Activated CD4-positive, alpha-beta T cell treated with anti-CD3 and anti-CD28 coated beads, Interleukin-2, amount 50 U/mL, for 4 hours (primary cell): ENCODE data around the gene TMEM114.
A peak's percentile ranks its signal among the peaks of the same experiment; 100 is the strongest.
"Not testable (repeated sequence)": the region's sequence is repeated elsewhere in the genome, so short reads cannot be mapped to it uniquely, and the experiment has no call there.

Experiments
- DNase-seq, 2 experiments: peaks; one replicate each; pipeline ENCODE4 v3.0.0-alpha.2; 2020

TMEM114 gene

DNA sequence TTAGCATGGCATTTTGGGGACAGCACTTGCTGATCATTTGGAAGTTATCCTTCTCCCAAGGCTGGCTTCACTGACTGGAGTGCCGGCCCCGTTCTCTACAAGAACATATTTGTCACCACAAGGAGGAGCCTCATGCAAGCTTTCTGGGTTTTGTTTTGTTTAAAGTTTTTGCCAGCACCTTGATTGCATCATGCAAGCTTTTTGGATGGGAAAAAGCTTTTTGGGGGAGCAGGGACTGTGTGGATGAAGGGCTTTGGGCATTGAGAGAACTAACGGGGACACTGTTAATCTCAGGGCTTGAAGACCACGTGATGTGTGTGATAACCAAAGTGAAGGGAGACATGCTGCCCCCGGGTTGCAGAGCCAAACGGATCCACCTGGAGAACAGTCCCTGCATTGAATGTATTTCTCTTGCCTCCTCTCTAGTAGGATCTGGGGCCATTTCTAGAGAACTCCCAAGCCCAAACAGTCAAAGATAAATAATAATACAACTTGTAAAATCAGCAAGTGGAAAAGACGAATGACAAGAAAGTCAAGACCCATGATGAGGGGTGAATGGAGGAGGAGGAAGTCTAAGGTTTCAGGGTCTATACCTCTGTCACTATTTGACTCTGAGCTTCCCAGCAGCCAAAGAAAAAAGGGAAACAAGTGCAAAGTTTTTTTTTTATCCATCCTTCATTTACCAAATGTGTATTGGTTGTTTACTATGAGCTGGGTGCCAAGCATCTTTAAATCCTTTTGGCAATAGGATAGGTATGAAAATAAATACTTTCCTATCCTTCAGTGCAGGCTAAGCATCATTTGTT lies 17.2 kb downstream of the TMEM114 start:
- DNase-seq, result no peak

DNA sequence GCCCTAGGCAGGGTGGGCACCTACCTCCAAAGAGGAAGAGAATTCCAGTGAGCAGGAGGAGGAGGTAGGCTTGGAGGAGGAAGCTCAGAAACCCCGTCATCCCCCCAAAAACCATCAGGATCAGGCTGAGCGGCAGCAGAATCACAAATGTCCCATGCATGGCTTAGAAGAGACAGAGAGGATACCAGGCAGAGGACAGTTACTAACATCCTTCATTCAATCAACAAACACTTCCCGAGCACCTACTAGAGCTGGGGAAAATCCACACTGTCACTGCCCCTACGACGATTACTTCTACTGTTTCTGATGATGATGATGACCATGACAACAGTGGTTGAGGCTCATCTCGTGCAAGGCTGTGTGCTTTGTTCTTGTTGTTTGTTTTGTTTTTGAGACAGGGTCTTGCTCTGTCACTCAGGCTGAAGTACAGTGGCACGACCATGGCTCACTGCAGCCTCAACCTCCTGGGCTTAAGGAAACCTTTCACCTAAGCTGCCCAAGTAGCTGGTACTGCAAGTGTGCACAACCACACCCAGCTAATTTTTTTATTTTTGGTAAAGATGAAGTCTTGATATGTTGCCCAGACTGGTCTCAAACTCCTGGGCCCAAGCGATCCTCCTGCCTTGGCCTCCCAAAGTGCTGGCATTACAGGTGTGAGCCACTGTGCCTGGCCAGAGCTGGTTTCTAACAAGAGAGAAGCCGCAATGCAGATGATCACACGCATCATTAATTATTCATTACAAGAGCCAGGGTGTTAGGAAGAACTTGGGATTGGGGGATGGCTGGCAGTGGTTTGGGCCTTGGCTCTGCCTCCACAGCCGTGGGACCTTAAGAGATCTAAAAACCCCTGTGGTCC lies 18.0 kb downstream of the TMEM114 start:
- DNase-seq, result no peak

DNA sequence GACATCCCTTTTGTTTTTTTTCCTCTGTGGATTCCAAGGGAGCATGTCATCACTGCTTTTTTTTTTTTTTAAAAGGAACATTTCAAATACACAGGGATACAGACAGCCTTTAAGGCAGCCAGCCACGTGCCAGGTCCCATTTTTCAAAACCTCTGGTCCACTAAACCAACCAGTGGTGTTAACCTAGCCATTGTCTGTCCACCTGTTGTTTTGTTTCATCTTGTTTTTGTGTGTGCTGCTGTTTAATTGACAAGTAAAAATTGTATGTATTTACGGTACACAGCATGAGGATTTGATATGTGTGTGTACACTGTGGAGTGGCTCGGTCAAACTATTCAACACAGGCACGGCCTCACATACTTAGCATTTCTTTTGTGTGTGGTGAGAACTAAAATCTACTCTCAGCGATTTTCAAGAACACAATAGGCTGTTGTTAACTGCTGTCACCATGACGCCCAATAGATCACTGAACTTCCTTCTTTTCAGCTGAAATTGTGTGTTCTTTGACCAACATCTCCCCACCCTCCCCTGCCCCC lies 19.2 kb downstream of the TMEM114 start:
- no peak for DNase-seq

DNA sequence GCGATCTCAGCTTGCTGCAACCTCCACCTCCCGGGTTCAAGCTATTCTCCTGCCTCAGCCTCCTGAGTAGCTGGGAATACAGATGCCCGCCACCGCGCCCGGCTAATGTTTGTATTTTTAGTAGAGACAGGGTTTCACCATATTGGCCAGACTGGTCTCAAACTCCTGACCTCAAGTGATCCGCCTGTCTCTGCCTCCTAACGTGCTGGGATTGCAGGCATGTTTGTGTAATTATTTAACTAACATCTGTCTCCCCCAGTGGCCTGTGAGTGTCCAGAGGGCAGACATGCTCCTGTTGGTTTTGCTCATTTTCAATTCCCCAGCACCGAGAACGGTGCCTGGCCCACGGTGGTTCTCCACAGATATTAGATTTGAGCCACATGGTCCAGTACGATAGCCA lies 19.9 kb downstream of the TMEM114 start:
- DNase-seq, result not testable (repeated sequence)

DNA sequence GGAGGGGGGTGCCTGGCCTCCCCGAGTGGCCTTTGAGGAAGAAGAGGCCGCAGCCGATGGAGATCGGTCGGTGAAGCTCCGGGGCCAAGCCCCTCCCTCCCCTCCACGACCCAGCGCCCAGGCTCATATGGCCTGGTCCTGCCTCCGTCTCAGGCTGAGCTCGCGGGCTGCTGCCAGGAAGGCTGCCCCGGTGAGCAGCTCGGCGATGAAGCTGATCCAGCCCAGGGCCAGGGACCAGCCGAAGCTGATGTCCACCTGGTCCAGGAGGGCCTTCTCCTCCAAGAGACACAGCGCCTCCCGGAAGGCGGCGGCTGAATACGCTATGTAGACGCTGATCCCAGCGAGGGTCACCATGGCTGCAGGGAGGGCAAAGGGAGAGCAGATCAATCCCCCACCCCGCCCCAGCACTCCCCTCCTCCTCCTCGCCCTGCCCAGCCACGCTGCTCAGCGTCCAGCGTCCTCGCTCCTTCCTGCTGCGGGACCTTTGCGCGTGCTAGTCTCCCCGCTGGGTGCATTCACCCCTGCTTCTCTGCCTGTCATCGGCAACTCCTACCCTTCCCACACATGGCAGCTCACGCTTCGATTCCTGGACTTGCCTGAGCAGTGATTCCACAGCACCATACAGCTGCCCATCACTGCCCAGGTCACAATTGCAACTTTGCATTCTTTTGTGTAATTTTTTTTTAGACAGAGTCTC lies 20.5 kb downstream of the TMEM114 start:
- no peak for DNase-seq

DNA sequence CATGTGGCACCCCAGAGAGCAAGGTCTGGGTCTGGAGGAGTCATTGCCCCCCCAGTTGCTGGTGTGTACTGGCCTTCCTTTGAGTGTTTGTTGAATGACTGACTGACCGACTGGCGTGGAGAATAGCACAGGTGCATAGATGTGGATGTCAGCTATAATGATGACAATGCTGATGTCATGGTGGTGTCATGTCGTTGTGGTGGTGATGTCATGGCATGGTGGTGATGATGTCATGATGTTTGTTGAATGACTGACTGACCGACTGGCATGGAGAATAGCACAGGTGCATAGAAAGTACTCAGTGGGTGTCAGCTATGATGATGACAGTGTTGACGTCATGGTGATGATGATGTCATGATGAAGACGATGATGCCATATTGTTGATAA lies 22.1 kb downstream of the TMEM114 start:
- DNase-seq, result no peak

DNA sequence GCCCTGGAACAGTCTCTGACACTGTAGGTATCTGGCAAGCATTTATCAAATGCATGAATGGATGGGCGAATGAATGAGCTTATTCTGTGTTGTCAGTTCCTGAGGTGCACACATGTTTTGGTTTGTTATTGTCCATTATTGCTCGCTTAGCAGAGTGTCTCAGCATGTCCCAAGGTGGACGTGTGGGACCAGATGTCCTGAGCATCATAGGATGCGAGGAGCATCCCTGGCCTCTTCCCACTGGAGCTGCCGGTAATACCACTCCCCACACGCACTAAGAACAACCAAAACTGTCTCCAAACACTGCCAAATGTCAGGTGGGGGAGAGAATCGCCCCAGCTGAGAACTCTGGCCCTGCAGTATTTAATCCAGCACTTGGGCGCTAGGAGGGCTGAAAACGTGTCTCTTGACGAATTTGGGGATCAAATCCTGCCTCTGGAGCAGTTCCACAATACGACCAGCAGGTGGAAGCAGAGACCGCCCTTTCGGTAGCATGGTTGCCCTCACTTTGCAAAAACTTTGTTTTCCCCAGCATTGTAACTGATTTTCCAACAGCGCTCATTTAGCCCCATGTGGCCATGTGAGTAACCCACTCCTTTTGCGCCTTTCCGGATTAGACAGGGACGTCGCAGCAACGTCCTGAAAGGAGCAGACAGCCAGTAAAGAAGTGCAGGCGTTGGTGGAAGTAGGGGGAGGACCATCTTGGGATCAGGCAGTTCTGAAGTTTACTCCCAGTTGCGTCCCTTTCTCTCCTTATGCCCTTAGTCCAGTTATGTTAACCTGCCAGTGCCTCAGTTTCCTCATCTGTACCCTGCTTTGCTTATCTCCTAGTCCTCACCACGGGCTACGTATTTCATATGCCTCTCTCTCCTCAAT lies 22.7 kb downstream of the TMEM114 start:
- peak; percentile 64 to 69 for DNase-seq

DNA sequence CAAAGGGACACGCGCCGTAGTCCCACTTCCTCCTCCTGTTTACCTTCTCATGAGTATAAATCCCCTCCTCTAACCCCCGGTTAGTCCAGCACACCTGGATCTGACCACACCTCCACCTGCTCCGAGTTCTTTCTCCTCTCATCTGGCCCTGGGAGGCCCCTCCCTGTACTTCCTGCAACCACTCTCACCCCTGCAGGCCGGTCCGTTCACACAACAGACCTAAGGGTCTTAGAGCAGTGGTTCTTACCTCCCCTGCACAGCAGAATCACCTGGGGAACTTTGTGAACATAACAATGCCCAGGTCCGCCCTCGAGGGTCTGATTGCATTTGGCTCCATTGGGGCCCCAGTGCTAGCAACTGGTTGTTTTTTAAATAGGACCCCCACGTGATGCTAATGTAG lies 24.8 kb downstream of the TMEM114 start:
- DNase-seq, result no peak

DNA sequence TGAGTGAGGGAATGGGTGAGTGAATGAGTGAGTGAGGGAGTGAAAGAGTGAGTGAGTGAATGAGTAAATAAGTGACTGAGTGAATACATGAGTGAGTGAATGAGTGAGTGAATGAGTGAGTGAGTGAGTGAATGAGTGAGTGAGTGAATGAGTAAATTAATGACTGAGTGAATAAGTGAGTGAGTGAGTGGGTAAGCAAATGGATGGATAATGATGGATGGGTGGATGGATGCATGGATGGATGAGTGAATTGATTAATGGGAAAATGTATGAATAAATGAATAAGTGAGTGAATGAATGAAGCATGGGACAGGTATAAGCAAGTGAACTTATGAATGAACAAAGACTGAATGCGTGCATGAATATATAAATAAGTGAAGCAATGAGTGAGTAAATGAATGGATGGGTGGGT lies 25.4 kb downstream of the TMEM114 start:
- no peak for DNase-seq

DNA sequence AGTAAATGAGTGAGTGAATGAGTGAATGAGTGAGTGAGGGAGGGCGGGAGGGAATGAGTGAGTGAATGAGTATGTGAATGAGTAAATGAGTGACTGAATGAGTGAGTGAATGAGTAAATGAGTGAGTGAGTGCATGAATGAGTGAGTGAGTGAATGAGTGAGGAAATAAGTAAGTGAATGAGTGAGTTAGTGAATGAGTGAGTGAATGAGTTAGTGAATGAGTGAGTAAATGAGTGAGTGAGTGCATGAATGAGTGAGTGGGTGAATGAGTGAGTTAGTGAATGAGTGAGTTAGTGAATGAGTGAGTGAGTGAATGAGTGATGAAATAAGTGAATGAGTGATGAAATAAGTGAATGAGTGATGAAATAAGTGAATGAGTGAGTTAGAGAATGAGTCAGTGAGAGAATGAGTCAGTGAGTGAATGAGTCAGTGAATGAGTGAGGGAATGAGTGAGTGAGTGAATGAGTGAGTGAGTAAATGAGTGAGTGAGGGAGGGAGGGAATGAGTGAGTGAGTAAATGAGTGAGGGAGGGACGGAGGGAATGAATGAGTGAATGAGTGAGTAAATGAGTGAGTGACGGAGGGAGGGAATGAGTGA lies 26.3 kb downstream of the TMEM114 start:
- DNase-seq, result not testable (repeated sequence)

DNA sequence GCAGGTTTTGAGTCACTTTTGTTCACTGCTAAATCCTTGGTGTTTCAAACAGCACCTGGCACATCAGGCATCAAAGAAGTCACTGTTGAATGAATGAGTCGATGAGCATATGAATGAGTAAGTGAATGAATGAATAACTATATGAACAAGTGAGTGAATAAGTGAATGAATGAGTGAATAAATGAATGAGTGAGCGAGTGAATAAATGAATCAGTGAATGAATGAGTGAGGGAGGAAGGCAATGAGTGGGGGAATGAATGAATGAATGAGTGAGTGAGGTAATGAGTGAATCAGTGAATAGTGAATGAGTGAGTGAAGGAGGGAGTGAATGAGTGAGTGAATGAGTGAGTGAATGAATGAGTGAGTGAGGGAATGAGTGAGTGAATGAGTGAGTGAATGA lies 28.8 kb downstream of the TMEM114 start:
- DNase-seq, result no peak

DNA sequence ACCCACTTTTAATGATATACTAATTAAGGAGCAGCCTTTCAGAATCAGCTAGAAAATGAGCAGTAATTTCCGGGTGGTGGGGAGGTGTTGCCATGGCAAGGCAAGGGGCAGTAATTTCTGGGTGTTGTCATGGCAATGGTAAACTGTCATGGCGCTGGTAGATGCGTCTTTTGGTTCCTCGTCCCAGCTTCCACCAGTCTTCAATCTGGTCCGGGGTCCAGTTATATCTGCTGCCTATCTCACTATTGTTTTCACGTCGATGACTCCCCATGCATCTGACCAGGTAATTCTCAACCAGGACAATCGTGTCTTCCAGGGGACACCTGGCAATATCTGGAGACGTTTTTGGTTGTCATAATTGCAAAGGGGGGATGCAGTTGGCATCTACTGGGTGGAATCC lies 34.9 kb downstream of the TMEM114 start:
- DNase-seq, result no peak

DNA sequence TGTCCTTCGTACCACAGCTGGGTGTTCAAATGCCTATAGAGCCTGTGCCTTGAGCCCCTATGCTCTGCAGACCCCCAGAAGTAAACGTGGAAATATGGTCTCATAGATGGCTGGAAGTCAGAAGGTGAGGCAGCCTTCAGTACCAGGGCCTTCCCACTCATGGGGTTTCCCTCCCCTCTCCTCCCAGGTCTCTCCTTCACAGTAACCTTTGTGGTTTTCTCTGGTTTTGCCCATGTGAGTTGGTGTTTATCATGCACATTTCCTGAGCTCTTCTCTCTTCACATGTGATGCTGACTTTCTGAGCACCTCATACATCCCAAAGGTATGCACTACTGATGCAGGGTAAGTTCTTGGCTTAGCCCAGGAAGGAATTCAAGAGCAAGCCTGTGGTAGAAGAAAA lies 35.4 kb downstream of the TMEM114 start:
- no peak for DNase-seq

DNA sequence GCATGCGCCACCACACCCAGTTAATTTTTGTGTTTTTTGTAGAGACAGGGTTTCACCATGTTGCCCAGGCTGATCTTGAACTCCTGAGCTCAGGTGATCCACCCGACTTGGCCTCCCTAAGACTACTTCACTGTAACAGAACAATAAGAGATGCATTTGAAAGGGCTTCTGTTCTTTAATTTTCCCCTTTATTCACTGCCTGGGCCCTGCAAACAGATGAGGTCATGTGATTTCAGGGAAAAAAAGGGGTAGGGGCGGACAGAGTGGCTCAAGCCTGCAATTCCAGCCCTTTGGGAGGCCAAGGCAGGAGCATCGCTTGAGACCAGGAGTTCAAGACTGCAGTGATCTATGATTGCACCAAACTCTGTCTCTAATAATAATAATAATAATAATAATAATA lies 36.3 kb downstream of the TMEM114 start:
- DNase-seq, result no peak

DNA sequence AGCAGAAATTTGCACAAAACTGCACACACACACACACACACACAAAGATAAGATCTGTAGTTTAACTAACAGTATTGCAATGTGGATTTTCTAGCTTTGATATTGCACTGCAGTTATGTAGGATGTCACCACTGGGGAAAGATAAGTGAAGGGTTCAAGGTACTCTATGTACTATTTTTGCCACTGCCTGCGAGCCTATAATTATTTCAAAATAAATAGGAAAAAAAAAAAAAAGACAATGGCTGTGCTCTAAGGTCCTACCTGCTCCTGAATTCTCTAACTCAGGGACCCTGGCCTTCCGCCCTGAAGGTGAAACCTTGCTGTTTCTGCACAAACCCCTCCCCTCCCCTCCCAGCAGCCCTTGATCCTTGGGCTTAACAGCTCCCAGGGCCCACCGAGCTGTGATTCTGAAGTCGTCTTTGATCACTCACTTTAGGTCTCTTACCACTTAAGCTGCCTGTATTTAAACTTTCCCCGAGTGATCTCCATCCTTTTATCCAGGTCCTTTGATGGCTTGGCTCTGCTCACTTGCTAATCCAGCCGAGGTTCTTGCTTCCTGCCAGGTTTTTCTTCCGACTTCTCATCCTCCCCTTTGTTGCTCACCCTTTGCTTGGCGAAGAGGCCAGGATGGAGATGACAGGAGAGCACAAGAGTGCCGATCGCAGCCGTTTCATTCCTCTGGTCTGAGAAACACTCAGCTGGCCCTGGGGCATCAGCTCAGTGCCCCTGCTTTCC lies 37.7 kb downstream of the TMEM114 start:
- no peak for DNase-seq

DNA sequence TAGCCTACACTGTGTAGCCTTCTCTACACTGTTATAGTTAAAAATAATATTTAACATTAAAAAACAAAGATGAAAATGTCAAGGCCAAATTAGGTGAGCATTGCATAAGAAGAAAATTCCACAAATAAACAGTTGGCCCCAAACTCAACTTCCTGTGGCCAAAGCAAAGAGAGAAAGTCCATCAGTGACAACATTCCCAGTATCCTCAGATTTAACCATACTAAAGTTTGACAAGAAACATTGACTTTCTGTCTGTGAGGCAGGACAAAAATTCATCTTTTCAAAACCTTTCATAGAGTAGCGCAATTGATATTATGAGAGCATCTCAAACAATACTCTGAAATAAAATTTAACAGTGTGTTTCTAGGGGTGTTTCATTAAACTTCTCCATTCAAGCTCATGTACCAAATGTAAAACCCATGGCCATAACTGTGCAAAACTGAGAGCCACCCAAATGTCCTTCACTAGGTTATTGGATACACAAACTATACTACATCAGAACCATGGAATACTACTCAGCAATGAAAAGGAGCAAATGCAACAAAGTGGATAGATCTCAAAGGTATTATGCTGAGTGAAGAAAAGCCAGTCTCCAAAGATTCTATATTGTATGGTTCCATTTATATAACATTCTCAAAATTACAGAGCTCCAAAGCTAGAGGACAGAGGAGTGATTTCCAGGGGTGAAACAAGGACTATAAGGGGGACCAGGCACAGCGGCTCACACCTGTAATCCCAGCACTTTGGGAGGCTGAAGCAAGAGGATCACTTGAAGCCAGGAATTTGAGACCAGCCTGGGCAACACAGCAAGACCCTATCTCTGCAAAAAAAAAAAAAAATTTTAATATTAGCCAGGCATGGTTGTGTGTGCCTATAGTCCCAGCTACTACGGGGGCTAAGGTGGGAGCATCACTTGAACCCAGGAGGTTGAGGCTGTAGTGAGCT lies 38.7 kb downstream of the TMEM114 start:
- no peak for DNase-seq

DNA sequence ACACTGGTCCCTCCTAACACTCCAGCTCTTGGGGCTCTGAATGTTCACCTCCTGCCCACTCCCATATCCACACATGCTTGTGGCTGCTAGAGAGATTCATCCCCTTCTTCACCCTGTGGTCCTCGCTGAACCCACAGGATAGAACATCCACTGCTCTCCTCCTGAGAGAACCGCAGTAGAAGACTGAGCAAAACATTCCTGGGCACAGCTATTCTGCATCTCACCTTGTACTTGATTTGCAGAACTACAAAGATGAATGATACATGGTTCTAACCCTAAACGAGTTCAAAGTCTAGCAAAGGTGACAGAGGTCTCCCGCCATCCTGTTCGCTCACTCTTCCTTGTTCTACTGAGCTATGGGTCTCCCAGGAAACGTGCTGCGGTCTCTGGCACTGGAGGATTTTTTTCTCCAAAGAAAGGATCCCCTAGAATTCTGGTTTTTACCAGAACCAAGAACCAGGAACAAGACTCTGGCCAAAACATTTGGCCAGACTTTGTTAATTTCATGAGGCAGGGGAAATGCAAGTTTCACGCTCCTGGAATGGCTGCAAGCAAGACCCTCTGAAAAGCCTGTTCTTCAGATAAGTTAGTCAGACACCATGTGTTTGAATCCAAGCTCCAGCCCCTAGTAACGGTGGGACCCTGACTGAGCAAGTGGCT lies 39.5 kb downstream of the TMEM114 start:
- DNase-seq, result no peak

DNA sequence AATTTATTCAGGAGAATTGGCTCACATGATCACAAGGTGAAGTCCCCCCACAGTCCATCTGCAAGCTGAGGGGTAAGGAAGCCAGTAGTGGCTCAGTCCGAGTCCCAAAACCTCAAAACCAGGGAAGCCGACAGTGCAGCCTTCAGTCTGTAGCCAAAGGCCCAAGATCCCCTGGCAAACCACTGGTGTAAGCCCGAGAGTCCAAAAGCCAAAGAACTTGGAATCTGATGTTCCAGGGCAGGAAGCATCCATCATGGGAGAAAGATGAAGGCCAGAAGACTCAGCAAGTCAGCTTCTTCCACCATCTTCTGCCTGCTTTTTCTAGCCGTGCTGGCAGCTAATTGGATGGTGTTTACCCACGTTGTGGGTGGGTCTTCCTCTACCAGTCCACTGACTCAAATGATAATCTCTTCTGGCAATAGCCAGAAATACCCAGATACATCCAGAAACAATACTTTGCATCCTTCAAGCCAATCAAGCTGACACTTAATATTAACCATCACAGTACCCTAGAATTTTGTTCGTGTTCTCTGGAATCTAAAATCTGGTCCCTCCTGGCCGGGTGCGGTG lies 40.4 kb downstream of the TMEM114 start:
- DNase-seq, result no peak

DNA sequence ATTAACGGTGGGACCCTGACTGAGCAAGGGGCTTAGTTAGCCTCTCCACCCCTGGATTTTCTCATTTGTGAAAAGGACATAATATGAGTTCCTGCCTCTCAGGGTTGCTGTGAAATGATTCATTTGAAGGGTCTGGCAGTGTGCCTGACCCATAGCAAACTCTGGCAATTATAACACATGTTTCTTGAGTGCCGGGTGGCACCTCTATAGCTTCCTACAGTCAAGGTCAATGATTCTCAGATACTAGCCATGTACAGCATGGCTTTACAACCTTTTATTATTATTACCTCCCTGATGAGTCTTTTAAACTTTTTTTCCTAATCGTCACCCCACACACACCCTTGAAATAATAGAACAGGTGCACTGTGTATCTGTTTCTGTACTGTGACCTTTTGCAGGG lies 42.1 kb downstream of the TMEM114 start:
- DNase-seq, result no peak
